ENCODE measurements around the gene MUSK.

The MUSK gene

GRCh38 chr9:110707419-110707818 lies 38.8 kb downstream of the MUSK start:
- Histone ChIP-seq H3K27ac (ENCODE audit: poor library complexity, severe bottlenecking) (no peak overlapping the region), H3K4me3 (ENCODE audit: severe bottlenecking) (no peak overlapping the region), H3K9me3 (ENCODE audit: severe bottlenecking) (no peaks in the 10 kb centered on the region), H3K4me1 (ENCODE audit: insufficient read depth, poor library complexity, severe bottlenecking) (no peaks in the 10 kb centered on the region), H3K36me3 (ENCODE audit: low read depth) (no peaks in the 10 kb centered on the region), H3K27me3 (ENCODE audit: insufficient read depth, poor library complexity, severe bottlenecking) (no peaks in the 10 kb centered on the region)
- TF ChIP-seq, protein P1, sequence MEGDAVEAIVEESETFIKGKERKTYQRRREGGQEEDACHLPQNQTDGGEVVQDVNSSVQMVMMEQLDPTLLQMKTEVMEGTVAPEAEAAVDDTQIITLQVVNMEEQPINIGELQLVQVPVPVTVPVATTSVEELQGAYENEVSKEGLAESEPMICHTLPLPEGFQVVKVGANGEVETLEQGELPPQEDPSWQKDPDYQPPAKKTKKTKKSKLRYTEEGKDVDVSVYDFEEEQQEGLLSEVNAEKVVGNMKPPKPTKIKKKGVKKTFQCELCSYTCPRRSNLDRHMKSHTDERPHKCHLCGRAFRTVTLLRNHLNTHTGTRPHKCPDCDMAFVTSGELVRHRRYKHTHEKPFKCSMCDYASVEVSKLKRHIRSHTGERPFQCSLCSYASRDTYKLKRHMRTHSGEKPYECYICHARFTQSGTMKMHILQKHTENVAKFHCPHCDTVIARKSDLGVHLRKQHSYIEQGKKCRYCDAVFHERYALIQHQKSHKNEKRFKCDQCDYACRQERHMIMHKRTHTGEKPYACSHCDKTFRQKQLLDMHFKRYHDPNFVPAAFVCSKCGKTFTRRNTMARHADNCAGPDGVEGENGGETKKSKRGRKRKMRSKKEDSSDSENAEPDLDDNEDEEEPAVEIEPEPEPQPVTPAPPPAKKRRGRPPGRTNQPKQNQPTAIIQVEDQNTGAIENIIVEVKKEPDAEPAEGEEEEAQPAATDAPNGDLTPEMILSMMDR (IDR thresholded peaks at IDR 0.05; ENCODE audit: poor library complexity, severe bottlenecking): no peak
- ATAC-seq (ENCODE audit: low read depth) (no peak), DNase-seq (ENCODE audit: low spot score) (no peak)

DNA sequence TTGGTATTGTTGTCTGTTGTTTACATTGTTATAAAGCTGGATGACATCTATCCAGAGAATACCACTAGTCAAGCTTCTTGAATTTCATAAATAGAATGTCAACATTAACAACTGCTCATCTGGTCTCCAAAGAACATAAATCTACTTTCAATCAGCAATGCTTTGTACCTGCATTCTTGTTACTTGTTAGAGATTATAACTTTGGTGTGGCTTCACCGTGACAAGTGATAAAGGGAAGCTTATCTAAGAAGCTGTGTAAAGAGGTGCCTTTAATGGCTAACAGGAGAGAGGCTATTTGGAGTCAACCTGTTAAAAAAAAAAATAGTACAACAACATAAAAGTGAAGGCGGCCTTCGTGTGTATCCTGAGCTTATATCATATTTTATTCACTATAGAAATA lies 41.8 kb downstream of the MUSK start:
- TF ChIP-seq, protein P1 (IDR thresholded peaks at IDR 0.05; ENCODE audit: poor library complexity, severe bottlenecking): no peak
- Histone ChIP-seq H3K27ac (ENCODE audit: poor library complexity, severe bottlenecking) (no peak overlapping the region), H3K4me3 (ENCODE audit: severe bottlenecking) (no peak overlapping the region), H3K4me1 (ENCODE audit: insufficient read depth, poor library complexity, severe bottlenecking) (peaks cover 7% of the 10 kb centered on the region), H3K36me3 (ENCODE audit: low read depth) (no peaks in the 10 kb centered on the region), H3K9me3 (ENCODE audit: severe bottlenecking) (no peaks in the 10 kb centered on the region), H3K27me3 (ENCODE audit: insufficient read depth, poor library complexity, severe bottlenecking) (no peaks in the 10 kb centered on the region)
- ATAC-seq (ENCODE audit: low read depth) (no peak), DNase-seq (ENCODE audit: low spot score) (no peak)

GRCh38 chr9:110712955-110713354 lies 44.4 kb downstream of the MUSK start:
- Histone ChIP-seq H3K36me3 (ENCODE audit: low read depth) (no peaks in the 10 kb centered on the region), H3K27me3 (ENCODE audit: insufficient read depth, poor library complexity, severe bottlenecking) (no peaks in the 10 kb centered on the region), H3K9me3 (ENCODE audit: severe bottlenecking) (no peaks in the 10 kb centered on the region), H3K4me3 (ENCODE audit: severe bottlenecking) (no peak overlapping the region), H3K27ac (ENCODE audit: poor library complexity, severe bottlenecking) (no peak overlapping the region), H3K4me1 (ENCODE audit: insufficient read depth, poor library complexity, severe bottlenecking) (peaks cover 7% of the 10 kb centered on the region)
- DNase-seq (ENCODE audit: low spot score): no peak
- TF ChIP-seq, protein P1 (IDR thresholded peaks at IDR 0.05; ENCODE audit: poor library complexity, severe bottlenecking): no peak
- no peak for ATAC-seq (ENCODE audit: low read depth)

GRCh38 chr9:110714314-110714713 lies 45.7 kb downstream of the MUSK start:
- no peaks in the 10 kb centered on the region for H3K27me3 ChIP-seq (ENCODE audit: insufficient read depth, poor library complexity, severe bottlenecking)
- H3K4me3 ChIP-seq (ENCODE audit: severe bottlenecking): no peak overlapping the region
- peaks cover 7% of the 10 kb centered on the region for H3K4me1 ChIP-seq (ENCODE audit: insufficient read depth, poor library complexity, severe bottlenecking)
- H3K27ac ChIP-seq (ENCODE audit: poor library complexity, severe bottlenecking): no peak overlapping the region
- no peak for DNase-seq (ENCODE audit: low spot score)
- no peaks in the 10 kb centered on the region for H3K36me3 ChIP-seq (ENCODE audit: low read depth)
- no peak for ATAC-seq (ENCODE audit: low read depth)
- H3K9me3 ChIP-seq (ENCODE audit: severe bottlenecking): no peaks in the 10 kb centered on the region
- TF ChIP-seq, protein P1 (IDR thresholded peaks at IDR 0.05; ENCODE audit: poor library complexity, severe bottlenecking): no peak

GRCh38 chr9:110728058-110728457 lies 59.5 kb downstream of the MUSK start:
- no peak for ATAC-seq (ENCODE audit: low read depth)
- Histone ChIP-seq H3K27ac (ENCODE audit: poor library complexity, severe bottlenecking) (no peak overlapping the region), H3K9me3 (ENCODE audit: severe bottlenecking) (no peaks in the 10 kb centered on the region), H3K27me3 (ENCODE audit: insufficient read depth, poor library complexity, severe bottlenecking) (no peaks in the 10 kb centered on the region), H3K36me3 (ENCODE audit: low read depth) (no peaks in the 10 kb centered on the region), H3K4me3 (ENCODE audit: severe bottlenecking) (no peak overlapping the region), H3K4me1 (ENCODE audit: insufficient read depth, poor library complexity, severe bottlenecking) (no peaks in the 10 kb centered on the region)
- no peak for DNase-seq (ENCODE audit: low spot score)
- TF ChIP-seq, protein P1 (IDR thresholded peaks at IDR 0.05; ENCODE audit: poor library complexity, severe bottlenecking): no peak

All from RWPE2 (cell line).